Upper lobe of left lung (tissue), 4 donors: ENCODE measurements around the gene SPATA31C2.

Experiments
- POLR2A ChIP-seq, 4 donors: fragments of 450-650 bp; IDR thresholded peaks; one replicate each; pipeline ENCODE4 v1.5.1; 2016 to 2017; ENCODE audit warnings: antibody characterized with exemption in 4 of 4, mild to moderate bottlenecking in 2 of 4
- POLR2AphosphoS5 ChIP-seq, 2 donors: sonication (generic); formaldehyde crosslinking; IDR thresholded peaks; one replicate each; pipeline ENCODE4 v1.5.1; 2017; ENCODE audit warnings: antibody characterized with exemption in 2 of 2

GRCh38 chr9:88177371-88177770 lies 39.1 kb upstream of the SPATA31C2 start:
- TF ChIP-seq POLR2AphosphoS5 (IDR thresholded peaks at IDR 0.05) (no peak), POLR2A (IDR thresholded peaks at IDR 0.05) (no peak)
